A549 (cell line): ENCODE data around the gene PCNX1. TPM values are rescaled to one million over a fixed set of nuclear protein-coding genes. Genes with fewer than 3 reads are reported as not detected.
"Not testable (repeated sequence)": the region's sequence is repeated elsewhere in the genome, so short reads cannot be mapped to it uniquely, and the experiment has no call there.

Experiments used
- ATAC-seq, 2 experiments: fragments of 200-7000 bp in 1 of 2; fragments of >200 bp in 1 of 2; cut with Nextera tagmentation in 1 of 2; cut with Tn5 transposase in 1 of 2; 3 replicates each; pipeline versions ENCODE4 v1.8.0 to v1.9.1; 2018 to 2020; ENCODE audit warnings: mild to moderate bottlenecking in 1 of 2, moderate library complexity in 1 of 2
- CTCF ChIA-PET: fragments of 300-600 bp; sonication (Branson Sonifier 250); formaldehyde crosslinking; extraction: SDS; loops from one replicate; lab custom pipeline; 2021; ENCODE audit warnings: antibody characterized with exemption, inconsistent platforms; lab: Yijun Ruan, JAX
- POLR2A ChIA-PET: fragments of 350-600 bp; formaldehyde crosslinking; extraction: SDS; loops from one replicate; lab custom pipeline; 2021; ENCODE audit warnings: antibody characterized with exemption, inconsistent platforms; lab: Yijun Ruan, JAX
- DNase-seq, 2 experiments: peaks; one replicate each; pipeline versions ENCODE4 v3.0.0 to v3.0.0-alpha.2; 2011 to 2016; ENCODE audit warnings: low read depth in 1 of 2, low spot score in 1 of 2
- FAIRE-seq: peaks from 2 replicates; lab custom pipeline; 2011; peaks lifted over from hg19 to GRCh38; lab: Jason Lieb, UNC
- H3K27ac ChIP-seq, 2 experiments: fragments of >200 bp; sonication (Bioruptor Twin); formaldehyde crosslinking; 3 replicates each; pipeline ENCODE4 v1.5.1; 2016 to 2017
- H3K4me1 ChIP-seq: fragments of >200 bp; sonication (Bioruptor Twin); formaldehyde crosslinking; 3 replicates; pipeline ENCODE4 v1.6.1; 2016
- H3K4me2 ChIP-seq: fragments of >200 bp; sonication (Bioruptor Twin); formaldehyde crosslinking; 3 replicates; pipeline ENCODE4 v1.6.1; 2016
- H3K4me3 ChIP-seq: fragments of >200 bp; sonication (Bioruptor Twin); formaldehyde crosslinking; 3 replicates; pipeline ENCODE4 v1.5.1; 2016
- H3K9me3 ChIP-seq: fragments of >200 bp; sonication (Bioruptor Twin); formaldehyde crosslinking; 3 replicates; pipeline ENCODE4 v1.6.1; 2016
- CBX2 ChIP-seq: fragments of 200-600 bp; sonication (generic); IDR thresholded peaks from 2 replicates; pipeline ENCODE4 v1.6.1; 2016; ENCODE audit warnings: low read depth, mild to moderate bottlenecking, borderline replicate concordance
- CBX8 ChIP-seq: fragments of 200-600 bp; sonication (generic); IDR thresholded peaks from 2 replicates; pipeline ENCODE4 v1.6.1; 2016
- CEBPB ChIP-seq, 2 experiments: fragments of >200 bp in 1 of 2; sonication (Bioruptor Twin) in 1 of 2; formaldehyde crosslinking in 1 of 2; IDR thresholded peaks; 2 replicates each; pipeline ENCODE4 v1.6.1; 2012 to 2016
- CHD2 ChIP-seq: fragments of 150-350 bp; IDR thresholded peaks from 2 replicates; pipeline ENCODE4 v1.6.1; 2014; ENCODE audit warnings: low read length; ENCODE audit not compliant: partially characterized antibody
- EHMT2 ChIP-seq: fragments of 200-600 bp; sonication (generic); IDR thresholded peaks from 2 replicates; pipeline ENCODE4 v1.6.1; 2016; ENCODE audit warnings: antibody characterized with exemption, low read depth, mild to moderate bottlenecking, moderate library complexity
- GATA3 ChIP-seq: IDR thresholded peaks from 2 replicates; pipeline ENCODE4 v1.6.1; 2012; ENCODE audit warnings: borderline replicate concordance
- JUN ChIP-seq, 2 experiments: fragments of >200 bp; sonication (Bioruptor Twin); formaldehyde crosslinking; IDR thresholded peaks; 2 replicates in 1 of 2; 3 replicates in 1 of 2; pipeline ENCODE4 v1.6.1; 2016 to 2017
- JUNB ChIP-seq: fragments of >200 bp; sonication (Bioruptor Twin); formaldehyde crosslinking; IDR thresholded peaks from 2 replicates; pipeline ENCODE4 v1.6.1; 2016
- KDM1A ChIP-seq: fragments of 200-600 bp; sonication (generic); IDR thresholded peaks from 2 replicates; pipeline ENCODE4 v1.6.1; 2016; ENCODE audit warnings: low read depth, mild to moderate bottlenecking
- NFE2L2 ChIP-seq: fragments of 150-350 bp; conservative IDR thresholded peaks from 2 replicates; pipeline ENCODE4 v1.6.1; 2014; ENCODE audit warnings: low read length
- POLR2A ChIP-seq: IDR thresholded peaks from 2 replicates; pipeline ENCODE4 v1.6.1; 2012; ENCODE audit warnings: mild to moderate bottlenecking, low read length
- RCOR1 ChIP-seq: fragments of 150-350 bp; IDR thresholded peaks from 2 replicates; pipeline ENCODE4 v1.6.1; 2014; ENCODE audit warnings: antibody characterized with exemption, low read length, low read depth
- RNF2 ChIP-seq: fragments of 200-600 bp; sonication (generic); IDR thresholded peaks from 2 replicates; pipeline ENCODE4 v1.6.1; 2016; ENCODE audit warnings: low read depth, mild to moderate bottlenecking, antibody characterized with exemption, moderate library complexity, borderline replicate concordance
- TP53 ChIP-seq: fragments of 250-450 bp; sonication (Bioruptor Pico); IDR thresholded peaks from 2 replicates; pipeline ENCODE4 v1.5.0; 2021; ENCODE audit warnings: mild to moderate bottlenecking, moderate library complexity
- ZFP36 ChIP-seq: fragments of 450-650 bp; IDR thresholded peaks from 2 replicates; pipeline ENCODE4 v1.6.1; 2014; ENCODE audit warnings: borderline replicate concordance; ENCODE audit not compliant: partially characterized antibody
- ZNF302 ChIP-seq: fragments of 250-450 bp; sonication (Bioruptor Pico); IDR thresholded peaks from 2 replicates; pipeline ENCODE4 v1.9.0; 2021; ENCODE audit warnings: inconsistent platforms, mild to moderate bottlenecking, moderate library complexity
- WGBS: methylation state at CpG from one replicate; pipeline ENCODE4 v1.1.6; 2017; ENCODE audit errors: missing lambda C conversion rate; 5-methylcytosine and 5-hydroxymethylcytosine counted together
- polyA plus RNA-seq, 4 experiments: library from polyadenylated mRNA; depleted of rRNA in 3 of 4; stranded (reverse); fragments of >200 nt; fragmentation: RNase III in 1 of 4; extraction: RNeasy Plus Mini Kit Qiagen cat#74134 plus additional on column Dnase treatment in 1 of 4; gene quantifications; 2 replicates in 3 of 4; 3 replicates in 1 of 4; pipeline ENCODE4 v1.2.3, GENCODE V29; 2011 to 2017
- TF ChIP-seq, protein P1 (sequence below): IDR thresholded peaks from 2 replicates; pipeline ENCODE4 v1.6.1; 2012; ENCODE audit warnings: low read depth, borderline replicate concordance
- TF ChIP-seq, protein P2 (sequence below): fragments of >200 bp; sonication (Bioruptor Twin); formaldehyde crosslinking; IDR thresholded peaks from 2 replicates; pipeline ENCODE4 v1.6.1; 2016
- TF ChIP-seq, protein P3 (sequence below): IDR thresholded peaks from 2 replicates; pipeline ENCODE4 v1.6.1; 2012
- TF ChIP-seq, protein P4 (sequence below): fragments of 250-450 bp; sonication (Bioruptor Pico); IDR thresholded peaks from 2 replicates; pipeline ENCODE4 v1.5.0; 2021; ENCODE audit warnings: mild to moderate bottlenecking, moderate library complexity, borderline replicate concordance

The PCNX1 gene
- polyA plus RNA-seq, 2 of the 4 experiments (the other 2 are of a cell fraction), result 10.4 to 45.0 TPM

DNA sequence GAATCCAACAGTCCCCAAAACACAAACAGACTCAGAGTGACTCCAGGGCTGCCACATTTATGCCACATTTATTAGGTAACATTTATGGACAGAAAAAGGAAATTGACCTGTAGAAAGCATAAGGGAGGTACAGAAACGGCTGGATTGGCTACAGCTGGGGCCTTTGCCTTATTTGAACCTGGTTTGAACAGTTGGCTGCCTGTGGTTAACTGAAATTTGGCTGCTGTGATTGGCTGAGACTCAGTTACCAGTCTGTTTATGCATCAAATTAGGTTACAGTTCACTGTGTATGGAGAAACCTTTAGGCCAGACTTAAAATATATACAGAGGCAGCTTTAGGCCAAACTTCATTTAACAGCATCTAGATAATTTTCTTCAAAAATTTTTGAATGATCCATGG is 27.8 kb upstream of the PCNX1 start:
- ATAC-seq (no peak), FAIRE-seq (no peak), DNase-seq (no peak)
- no peak overlapping the region for H3K27ac ChIP-seq
- H3K4me1 ChIP-seq, result no peaks in the 10 kb centered on the region
- 0% methylated on average over 1 of the region's 1 CpG for WGBS
- ChIA-PET CTCF (interaction anchor here (0.9 to 1.7 kb wide), 4 partner anchors 18 to 129 kb away, joined by 3 to 5 read pairs (median 4); partner anchors contain the start of gene PCNX1), POLR2A (no interaction called here)
- H3K9me3 ChIP-seq, result no peaks in the 10 kb centered on the region
- no peak overlapping the region for H3K4me2 ChIP-seq
- H3K4me3 ChIP-seq, result no peak overlapping the region
- TF ChIP-seq CBX8 (no peak), JUN (IDR thresholded peaks at IDR 0.05) (no peak), JUNB (no peak), POLR2A (no peak), EHMT2 (no peak), RNF2 (no peak), ZFP36 (no peak)
- TF ChIP-seq, protein P1, sequence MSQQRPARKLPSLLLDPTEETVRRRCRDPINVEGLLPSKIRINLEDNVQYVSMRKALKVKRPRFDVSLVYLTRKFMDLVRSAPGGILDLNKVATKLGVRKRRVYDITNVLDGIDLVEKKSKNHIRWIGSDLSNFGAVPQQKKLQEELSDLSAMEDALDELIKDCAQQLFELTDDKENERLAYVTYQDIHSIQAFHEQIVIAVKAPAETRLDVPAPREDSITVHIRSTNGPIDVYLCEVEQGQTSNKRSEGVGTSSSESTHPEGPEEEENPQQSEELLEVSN, result no peak
- TF ChIP-seq, protein P2, sequence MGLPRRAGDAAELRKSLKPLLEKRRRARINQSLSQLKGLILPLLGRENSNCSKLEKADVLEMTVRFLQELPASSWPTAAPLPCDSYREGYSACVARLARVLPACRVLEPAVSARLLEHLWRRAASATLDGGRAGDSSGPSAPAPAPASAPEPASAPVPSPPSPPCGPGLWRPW, result no peak

DNA sequence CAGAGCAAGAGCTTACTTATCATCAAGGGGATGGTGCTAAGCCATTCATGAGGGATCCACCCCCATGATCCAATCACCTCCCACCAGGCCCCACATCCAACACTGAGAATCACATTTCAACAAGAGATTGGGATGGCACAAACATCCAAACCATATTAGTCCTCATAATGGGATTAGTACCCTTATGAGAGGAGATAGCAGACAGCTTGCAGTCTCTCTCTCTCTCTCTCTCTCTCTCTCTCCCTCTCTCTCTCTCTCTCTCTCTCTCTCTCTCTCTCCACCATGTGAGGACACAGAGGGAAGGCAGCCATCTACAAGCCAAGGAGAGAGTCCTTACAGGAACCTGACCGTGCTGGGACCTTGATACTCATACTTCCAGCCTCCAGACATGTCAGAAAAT is 26.4 kb upstream of the PCNX1 start:
- H3K4me3 ChIP-seq, H3K4me1 ChIP-seq, H3K27ac ChIP-seq, H3K9me3 ChIP-seq, DNase-seq, H3K4me2 ChIP-seq, ATAC-seq, POLR2A ChIA-PET, FAIRE-seq: not testable (repeated sequence)
- CTCF ChIA-PET, result interaction anchor here (0.9 to 1.6 kb wide), 2 partner anchors 20 to 26 kb away, joined by 4 read pairs; partner anchors contain the start of gene PCNX1
- WGBS, result 38% methylated on average over 1 of the region's 1 CpG

DNA sequence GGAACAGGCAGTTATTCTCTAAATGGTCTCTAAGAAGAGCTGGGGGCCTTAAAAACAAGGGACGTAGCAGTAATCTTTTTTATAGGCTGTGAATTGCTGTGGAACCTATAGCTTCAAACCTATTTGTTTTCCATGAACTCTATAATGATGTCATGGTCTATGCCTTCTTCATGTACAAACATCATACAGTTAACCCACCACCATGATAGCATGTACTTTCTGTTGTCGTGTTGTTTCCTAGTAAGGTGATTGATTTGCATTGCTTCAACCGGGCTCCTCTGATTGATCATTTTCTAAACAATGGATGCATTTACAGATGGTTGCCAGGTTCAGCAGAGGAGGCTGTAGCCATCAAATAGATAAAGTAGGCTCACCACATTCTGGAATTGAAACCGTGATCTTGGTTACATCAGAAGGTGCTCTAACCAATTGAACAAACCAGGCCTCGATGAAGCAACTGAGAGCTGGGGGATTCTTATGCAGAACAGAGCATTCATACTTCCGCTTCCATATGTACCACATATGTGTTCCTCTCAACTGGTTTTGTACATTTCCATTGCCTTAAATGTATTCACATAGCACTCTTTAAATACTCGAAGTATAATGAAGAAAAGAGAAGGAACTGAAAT is 25.6 kb upstream of the PCNX1 start:
- FAIRE-seq, result no peak

DNA sequence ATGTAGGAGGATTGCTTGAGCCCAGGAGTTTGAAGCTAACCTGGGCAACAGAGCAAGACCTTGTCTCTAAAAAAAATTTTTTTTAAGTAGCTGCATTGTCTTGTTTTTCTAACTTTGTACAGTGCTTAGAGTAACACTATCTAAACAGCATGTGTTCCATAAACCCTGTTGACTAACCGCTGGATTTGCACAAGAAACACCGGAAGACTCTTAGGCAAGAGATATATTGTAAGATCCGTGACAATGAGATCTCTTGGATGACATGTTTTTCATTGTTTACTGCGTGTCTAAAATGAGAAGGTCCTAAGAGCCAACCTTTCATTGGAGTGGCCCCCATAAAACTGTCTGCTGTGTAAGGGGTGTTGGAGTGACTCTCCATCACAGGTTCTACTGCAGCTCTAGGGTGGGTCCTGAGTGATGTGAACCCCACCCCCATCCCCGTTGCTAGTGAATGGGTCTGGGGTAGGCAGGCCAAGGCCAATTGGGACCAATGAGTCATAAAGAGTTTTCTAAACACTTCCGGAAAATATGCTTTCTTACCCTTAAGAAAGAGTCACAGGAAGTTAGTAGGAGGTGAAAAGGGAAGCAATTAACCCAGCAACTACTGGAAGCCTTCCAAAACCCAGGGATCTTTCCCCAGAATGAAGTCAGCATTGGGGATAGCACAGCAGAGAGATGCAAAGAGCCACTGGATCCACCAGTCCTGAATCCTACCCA is 24.3 kb upstream of the PCNX1 start:
- Histone ChIP-seq H3K4me1 (no peaks in the 10 kb centered on the region), H3K27ac (no peak overlapping the region), H3K4me2 (no peak overlapping the region), H3K9me3 (no peaks in the 10 kb centered on the region), H3K4me3 (no peak overlapping the region)
- TF ChIP-seq EHMT2, result no peak
- TF ChIP-seq RCOR1, result no peak
- TF ChIP-seq NFE2L2, result no peak
- TF ChIP-seq, protein P3, sequence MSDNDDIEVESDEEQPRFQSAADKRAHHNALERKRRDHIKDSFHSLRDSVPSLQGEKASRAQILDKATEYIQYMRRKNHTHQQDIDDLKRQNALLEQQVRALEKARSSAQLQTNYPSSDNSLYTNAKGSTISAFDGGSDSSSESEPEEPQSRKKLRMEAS, result no peak
- TF ChIP-seq TP53, result no peak
- no peak for TF ChIP-seq ZNF302
- no peak for TF ChIP-seq CBX2
- no peak for TF ChIP-seq GATA3
- ChIA-PET POLR2A (no interaction called here), CTCF (interaction anchor here (0.9 to 1.8 kb wide), 5 partner anchors 10 to 73 kb away, joined by 3 to 8 read pairs (median 3); partner anchors contain the start of gene PCNX1)
- 59% methylated on average over 6 of the region's 6 CpGs for WGBS
- no peak for FAIRE-seq
- no peak for ATAC-seq
- DNase-seq, result no peak

More for the DNA sequence above, 25.6 kb upstream of the PCNX1 start:
- 61% methylated on average over 7 of the region's 7 CpGs for WGBS
- Histone ChIP-seq H3K9me3 (no peaks in the 10 kb centered on the region), H3K4me2 (no peak overlapping the region), H3K27ac (no peak overlapping the region), H3K4me1 (no peaks in the 10 kb centered on the region), H3K4me3 (no peak overlapping the region)
- CTCF ChIA-PET, result interaction anchor here (1.7 kb wide), 1 partner anchor 64 kb away, joined by 6 read pairs; no protein-coding TSS in a partner anchor
- TF ChIP-seq CEBPB (IDR thresholded peaks at IDR 0.05), result no peak
- TF ChIP-seq, protein P4, sequence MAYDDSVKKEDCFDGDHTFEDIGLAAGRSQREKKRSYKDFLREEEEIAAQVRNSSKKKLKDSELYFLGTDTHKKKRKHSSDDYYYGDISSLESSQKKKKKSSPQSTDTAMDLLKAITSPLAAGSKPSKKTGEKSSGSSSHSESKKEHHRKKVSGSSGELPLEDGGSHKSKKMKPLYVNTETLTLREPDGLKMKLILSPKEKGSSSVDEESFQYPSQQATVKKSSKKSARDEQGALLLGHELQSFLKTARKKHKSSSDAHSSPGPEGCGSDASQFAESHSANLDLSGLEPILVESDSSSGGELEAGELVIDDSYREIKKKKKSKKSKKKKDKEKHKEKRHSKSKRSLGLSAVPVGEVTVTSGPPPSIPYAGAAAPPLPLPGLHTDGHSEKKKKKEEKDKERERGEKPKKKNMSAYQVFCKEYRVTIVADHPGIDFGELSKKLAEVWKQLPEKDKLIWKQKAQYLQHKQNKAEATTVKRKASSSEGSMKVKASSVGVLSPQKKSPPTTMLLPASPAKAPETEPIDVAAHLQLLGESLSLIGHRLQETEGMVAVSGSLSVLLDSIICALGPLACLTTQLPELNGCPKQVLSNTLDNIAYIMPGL (CRISPR knock-in tag), result no peak
- no peak for TF ChIP-seq CHD2
- TF ChIP-seq KDM1A, result no peak
- TF ChIP-seq JUNB, result no peak
- no peak for DNase-seq
- POLR2A ChIA-PET, result no interaction called here
- no peak for ATAC-seq
